T-helper 2 cell treated with Interferon-gamma antibody and Interleukin-4, amounts not matched to agents 5 μg/mL and 100 μg/mL, for 36 hours (primary cell): ENCODE data around the gene ARHGAP1.
"Not testable (repeated sequence)": the region's sequence is repeated elsewhere in the genome, so short reads cannot be mapped to it uniquely, and the experiment has no call there.

Experiments used
- DNase-seq: peaks from one replicate; pipeline ENCODE4 v3.0.0; 2021; ENCODE audit warnings: low spot score
- H3K27ac Mint-ChIP-seq: one replicate; pipeline ENCODE4 v1.8.0; 2021; ENCODE audit warnings: mild to moderate bottlenecking, mixed read lengths
- H3K27me3 Mint-ChIP-seq: one replicate; pipeline ENCODE4 v1.8.0; 2021; ENCODE audit warnings: low read depth, mixed read lengths
- H3K36me3 Mint-ChIP-seq: one replicate; pipeline ENCODE4 v1.8.0; 2021; ENCODE audit warnings: low read depth, mixed read lengths
- H3K4me1 Mint-ChIP-seq: one replicate; pipeline ENCODE4 v1.8.0; 2021; ENCODE audit warnings: low read depth, mixed read lengths
- H3K4me3 Mint-ChIP-seq: one replicate; pipeline ENCODE4 v1.8.0; 2022; ENCODE audit warnings: mild to moderate bottlenecking, moderate library complexity, mixed read lengths
- H3K9me3 Mint-ChIP-seq: one replicate; pipeline ENCODE4 v1.8.0; 2021; ENCODE audit warnings: mixed read lengths

The ARHGAP1 gene

GRCh38 chr11:46717825-46718154 lies 17.4 kb upstream of the ARHGAP1 start:
- not testable (repeated sequence) for H3K27me3 Mint-ChIP-seq, H3K4me3 Mint-ChIP-seq, H3K9me3 Mint-ChIP-seq, H3K36me3 Mint-ChIP-seq, H3K4me1 Mint-ChIP-seq, H3K27ac Mint-ChIP-seq, DNase-seq

- Mint-ChIP-seq H3K4me3 (no peak overlapping the region), H3K36me3 (no peaks in the 10 kb centered on the region), H3K27ac (no peak overlapping the region), H3K27me3 (no peaks in the 10 kb centered on the region), H3K9me3 (no peaks in the 10 kb centered on the region), H3K4me1 (peaks cover under 1% of the 10 kb centered on the region)
- DNase-seq: no peak
Measured at GRCh38 chr11:46712874-46713576, 12.6 kb upstream of the ARHGAP1 start.

GRCh38 chr11:46711303-46711702 lies 10.9 kb upstream of the ARHGAP1 start:
- Mint-ChIP-seq H3K4me3 (no peak overlapping the region), H3K27ac (no peak overlapping the region), H3K9me3 (no peaks in the 10 kb centered on the region)

GRCh38 chr11:46710821-46711269 lies 10.4 kb upstream of the ARHGAP1 start:
- H3K4me3 Mint-ChIP-seq: no peak overlapping the region
- H3K27ac Mint-ChIP-seq: no peak overlapping the region
- H3K9me3 Mint-ChIP-seq: no peaks in the 10 kb centered on the region
- no peaks in the 10 kb centered on the region for H3K4me1 Mint-ChIP-seq
- no peak for DNase-seq
- H3K27me3 Mint-ChIP-seq: no peaks in the 10 kb centered on the region
- peaks cover 12% of the 10 kb centered on the region for H3K36me3 Mint-ChIP-seq

More at GRCh38 chr11:46711303-46711702, 10.9 kb upstream of the ARHGAP1 start:
- no peak for DNase-seq
- Mint-ChIP-seq H3K27me3 (no peaks in the 10 kb centered on the region), H3K4me1 (no peaks in the 10 kb centered on the region), H3K36me3 (peaks cover 12% of the 10 kb centered on the region)

GRCh38 chr11:46709351-46709750 lies 8.9 kb upstream of the ARHGAP1 start:
- not testable (repeated sequence) for H3K4me1 Mint-ChIP-seq, H3K4me3 Mint-ChIP-seq, H3K27me3 Mint-ChIP-seq, DNase-seq, H3K27ac Mint-ChIP-seq, H3K9me3 Mint-ChIP-seq
- peaks cover 21% of the 10 kb centered on the region for H3K36me3 Mint-ChIP-seq

- Mint-ChIP-seq H3K36me3 (peaks cover 38% of the 10 kb centered on the region), H3K4me1 (peaks cover 9% of the 10 kb centered on the region), H3K27me3 (no peaks in the 10 kb centered on the region), H3K4me3 (no peak overlapping the region), H3K27ac (no peak overlapping the region), H3K9me3 (no peaks in the 10 kb centered on the region)
- DNase-seq: no peak
Measured at GRCh38 chr11:46706886-46707285, 6.5 kb upstream of the ARHGAP1 start.

- Mint-ChIP-seq H3K36me3 (peaks cover 49% of the 10 kb centered on the region), H3K4me1 (peaks cover 14% of the 10 kb centered on the region), H3K9me3 (no peaks in the 10 kb centered on the region), H3K27ac (no peak overlapping the region), H3K4me3 (no peak overlapping the region), H3K27me3 (no peaks in the 10 kb centered on the region)
- no peak for DNase-seq
Measured at GRCh38 chr11:46705070-46705688, 4.8 kb upstream of the ARHGAP1 start.

- no peaks in the 10 kb centered on the region for H3K9me3 Mint-ChIP-seq
- no peak for DNase-seq
- H3K4me3 Mint-ChIP-seq: peak overlapping the region; percentile 99
- H3K36me3 Mint-ChIP-seq: peaks cover 44% of the 10 kb centered on the region
- H3K27me3 Mint-ChIP-seq: no peaks in the 10 kb centered on the region
- peaks cover 28% of the 10 kb centered on the region for H3K4me1 Mint-ChIP-seq
- peak overlapping the region; percentile 92 for H3K27ac Mint-ChIP-seq
Measured at GRCh38 chr11:46701078-46701654, 747 bp upstream of the ARHGAP1 start.

GRCh38 chr11:46698597-46698996 lies 1.8 kb downstream of the ARHGAP1 start:
- Mint-ChIP-seq H3K27me3 (no peaks in the 10 kb centered on the region), H3K27ac (peak overlapping the region; percentile 17), H3K4me3 (peak overlapping the region; percentile 99), H3K36me3 (peaks cover 48% of the 10 kb centered on the region), H3K4me1 (peaks cover 30% of the 10 kb centered on the region), H3K9me3 (no peaks in the 10 kb centered on the region)
- no peak for DNase-seq

- Mint-ChIP-seq H3K27ac (peak overlapping the region; percentile 32), H3K36me3 (peaks cover 40% of the 10 kb centered on the region), H3K27me3 (no peaks in the 10 kb centered on the region), H3K9me3 (no peaks in the 10 kb centered on the region), H3K4me1 (peaks cover 28% of the 10 kb centered on the region), H3K4me3 (no peak overlapping the region)
- DNase-seq: no peak
Measured at GRCh38 chr11:46697723-46698122, 2.7 kb downstream of the ARHGAP1 start.

- H3K27ac Mint-ChIP-seq: no peak overlapping the region
Measured at GRCh38 chr11:46697303-46697702, 3.1 kb downstream of the ARHGAP1 start.

GRCh38 chr11:46696212-46696558 lies 4.2 kb downstream of the ARHGAP1 start:
- Mint-ChIP-seq H3K9me3 (no peaks in the 10 kb centered on the region), H3K27ac (no peak overlapping the region), H3K4me1 (peaks cover 16% of the 10 kb centered on the region), H3K4me3 (no peak overlapping the region), H3K27me3 (no peaks in the 10 kb centered on the region), H3K36me3 (peaks cover 35% of the 10 kb centered on the region)
- no peak for DNase-seq

More at GRCh38 chr11:46697303-46697702, 3.1 kb downstream of the ARHGAP1 start:
- Mint-ChIP-seq H3K36me3 (peaks cover 38% of the 10 kb centered on the region), H3K9me3 (no peaks in the 10 kb centered on the region), H3K4me3 (no peak overlapping the region), H3K4me1 (peaks cover 24% of the 10 kb centered on the region), H3K27me3 (no peaks in the 10 kb centered on the region)
- DNase-seq: no peak

GRCh38 chr11:46695345-46696211 lies 4.8 kb downstream of the ARHGAP1 start:
- no peak overlapping the region for H3K4me3 Mint-ChIP-seq
- no peak overlapping the region for H3K27ac Mint-ChIP-seq
- no peak for DNase-seq
- H3K27me3 Mint-ChIP-seq: no peaks in the 10 kb centered on the region
- peaks cover 35% of the 10 kb centered on the region for H3K36me3 Mint-ChIP-seq
- peaks cover 16% of the 10 kb centered on the region for H3K4me1 Mint-ChIP-seq
- no peaks in the 10 kb centered on the region for H3K9me3 Mint-ChIP-seq

GRCh38 chr11:46694607-46695006 lies 5.8 kb downstream of the ARHGAP1 start:
- Mint-ChIP-seq H3K4me1 (peaks cover 16% of the 10 kb centered on the region), H3K27me3 (no peaks in the 10 kb centered on the region), H3K36me3 (peaks cover 33% of the 10 kb centered on the region)

More at GRCh38 chr11:46694607-46695006, 5.8 kb downstream of the ARHGAP1 start:
- no peak for DNase-seq
- no peak overlapping the region for H3K27ac Mint-ChIP-seq
- no peaks in the 10 kb centered on the region for H3K9me3 Mint-ChIP-seq
- no peak overlapping the region for H3K4me3 Mint-ChIP-seq
